Mesenchymal stem cell (in vitro differentiated cells and primary cell): ENCODE results near the gene KLF13.
A peak's percentile ranks its signal among the peaks of the same experiment; 100 is the strongest.

Experiments used
- DNase-seq: peaks from one replicate; pipeline ENCODE4 v3.0.0-alpha.2; 2013
- H2AFZ ChIP-seq: one replicate; pipeline ENCODE4 v1.6.1; 2013; ENCODE audit warnings: low read depth, mild to moderate bottlenecking, control low read depth, inconsistent platforms, low read length, moderate library complexity
- H2AK5ac ChIP-seq: 2 replicates; pipeline ENCODE4 v1.6.1; 2013; ENCODE audit warnings: low read length, moderate library complexity, mild to moderate bottlenecking, inconsistent platforms; ENCODE audit not compliant: severe bottlenecking
- H2BK120ac ChIP-seq: one replicate; pipeline ENCODE4 v1.6.1; 2013; ENCODE audit warnings: low read depth, mild to moderate bottlenecking, inconsistent platforms, low read length, moderate library complexity
- H2BK12ac ChIP-seq, 2 experiments: one replicate each; pipeline ENCODE4 v1.6.1; 2013; ENCODE audit warnings: inconsistent platforms in 2 of 2, low read length in 2 of 2, mild to moderate bottlenecking in 2 of 2, moderate library complexity in 2 of 2, control low read depth in 1 of 2
- H2BK15ac ChIP-seq: one replicate; pipeline ENCODE4 v1.6.1; 2013; ENCODE audit warnings: mild to moderate bottlenecking, low read depth, inconsistent platforms; ENCODE audit not compliant: poor library complexity, severe bottlenecking
- H2BK5ac ChIP-seq: 2 replicates; pipeline ENCODE4 v1.6.1; 2013; ENCODE audit warnings: low read depth, mild to moderate bottlenecking, low read length, control low read depth, inconsistent platforms; ENCODE audit not compliant: poor library complexity, severe bottlenecking
- H3K14ac ChIP-seq, 2 experiments: one replicate each; pipeline ENCODE4 v1.6.1; 2013; ENCODE audit warnings: inconsistent platforms in 2 of 2, low read length in 2 of 2, control low read depth in 1 of 2, mild to moderate bottlenecking in 1 of 2, moderate library complexity in 1 of 2
- H3K18ac ChIP-seq, 2 experiments: one replicate each; pipeline ENCODE4 v1.6.1; 2013; ENCODE audit warnings: inconsistent platforms in 2 of 2, low read length in 2 of 2, control low read depth in 1 of 2, low read depth in 1 of 2, mild to moderate bottlenecking in 1 of 2
- H3K23ac ChIP-seq, 2 experiments: one replicate each; pipeline ENCODE4 v1.6.1; 2013; ENCODE audit warnings: inconsistent platforms in 2 of 2, low read length in 2 of 2, mild to moderate bottlenecking in 2 of 2, moderate library complexity in 2 of 2, control low read depth in 1 of 2
- H3K27ac ChIP-seq: 2 replicates; pipeline ENCODE4 v1.5.1; 2013; ENCODE audit warnings: mild to moderate bottlenecking, moderate library complexity, low read length, control low read depth, inconsistent platforms; ENCODE audit not compliant: poor library complexity, severe bottlenecking
- H3K27me3 ChIP-seq, 2 experiments: 2 replicates each; pipeline versions ENCODE4 v1.6.1 to v1.7.0; 2013; ENCODE audit warnings: low read length in 2 of 2, mild to moderate bottlenecking in 2 of 2, moderate library complexity in 2 of 2, control low read depth in 1 of 2, inconsistent platforms in 1 of 2; ENCODE audit not compliant: control insufficient read depth in 1 of 2, insufficient read depth in 1 of 2
- H3K36me3 ChIP-seq, 2 experiments: 2 replicates each; pipeline versions ENCODE4 v1.6.1 to v1.7.0; 2013; ENCODE audit warnings: low read length in 2 of 2, control low read depth in 1 of 2, inconsistent platforms in 1 of 2, low read depth in 1 of 2, mild to moderate bottlenecking in 1 of 2; ENCODE audit not compliant: insufficient read depth in 2 of 2, control insufficient read depth in 1 of 2
- H3K4ac ChIP-seq, 2 experiments: one replicate each; pipeline ENCODE4 v1.6.1; 2013; ENCODE audit warnings: inconsistent platforms in 2 of 2, low read length in 2 of 2, mild to moderate bottlenecking in 2 of 2, moderate library complexity in 2 of 2, control low read depth in 1 of 2, low read depth in 1 of 2
- H3K4me1 ChIP-seq: 2 replicates; pipeline ENCODE4 v1.6.1; 2013; ENCODE audit warnings: low read depth, low read length, control low read depth; ENCODE audit not compliant: control insufficient read depth, insufficient read depth
- H3K4me2 ChIP-seq: 2 replicates; pipeline ENCODE4 v1.6.1; 2013; ENCODE audit warnings: low read length, mild to moderate bottlenecking, inconsistent platforms; ENCODE audit not compliant: poor library complexity, severe bottlenecking
- H3K4me3 ChIP-seq, 2 experiments: 2 replicates each; pipeline versions ENCODE4 v1.5.1 to v1.7.0; 2013; ENCODE audit warnings: low read length in 2 of 2, mild to moderate bottlenecking in 2 of 2, control low read depth in 1 of 2, low read depth in 1 of 2; ENCODE audit not compliant: insufficient read depth in 1 of 2
- H3K79me1 ChIP-seq: replicated peaks from 2 replicates; pipeline ENCODE4 v1.6.1; 2013; ENCODE audit warnings: mild to moderate bottlenecking, control low read depth, low read length, inconsistent platforms; ENCODE audit not compliant: poor library complexity, severe bottlenecking
- H3K9ac ChIP-seq: 2 replicates; pipeline ENCODE4 v1.7.0; 2013; ENCODE audit warnings: mild to moderate bottlenecking, low read length, moderate library complexity
- H3K9me3 ChIP-seq: 2 replicates; pipeline ENCODE4 v1.7.0; 2013; ENCODE audit warnings: mild to moderate bottlenecking, low read length; ENCODE audit not compliant: control insufficient read depth
- H4K8ac ChIP-seq: one replicate; pipeline ENCODE4 v1.6.1; 2013; ENCODE audit warnings: inconsistent platforms, mild to moderate bottlenecking, low read length, moderate library complexity
- H4K91ac ChIP-seq: one replicate; pipeline ENCODE4 v1.6.1; 2013; ENCODE audit warnings: mild to moderate bottlenecking, low read length, inconsistent platforms
- WGBS: methylation state at CpG from one replicate; pipeline ENCODE4 v1.1.7; 2013; ENCODE audit warnings: mixed read lengths; 5-methylcytosine and 5-hydroxymethylcytosine counted together

Gene KLF13

GRCh38 chr15:31328969-31329639 is 2.5 kb downstream of the KLF13 start:
- Histone ChIP-seq H3K79me1 (peaks cover 27% of the 10 kb centered on the region), H3K4me3 (peak overlapping the region; percentile 43 to 94), H3K36me3 (peaks cover 0 to 5% of the 10 kb centered on the region in 2 experiments), H3K27me3 (no peaks in the 10 kb centered on the region), H3K18ac (peak overlapping the region; percentile 25 to 49), H2BK12ac (peak overlapping the region in 1 of 2 experiments; percentile 31), H4K8ac (peak overlapping the region; percentile 19), H3K4me1 (peaks cover 20% of the 10 kb centered on the region), H2AK5ac (no peak overlapping the region), H3K9me3 (no peaks in the 10 kb centered on the region), H3K4ac (no peak overlapping the region), H2AFZ (no peak overlapping the region), H2BK5ac (no peak overlapping the region), H3K14ac (no peak overlapping the region), H4K91ac (no peak overlapping the region), H3K4me2 (peak overlapping the region; percentile 86), H2BK120ac (no peak overlapping the region), H3K27ac (no peak overlapping the region), H3K23ac (peak overlapping the region in 1 of 2 experiments; percentile 61), H2BK15ac (no peak overlapping the region), H3K9ac (peak overlapping the region; percentile 85)
- 6% methylated on average over 29 of the region's 29 CpGs for WGBS
- no peak for DNase-seq

DNA sequence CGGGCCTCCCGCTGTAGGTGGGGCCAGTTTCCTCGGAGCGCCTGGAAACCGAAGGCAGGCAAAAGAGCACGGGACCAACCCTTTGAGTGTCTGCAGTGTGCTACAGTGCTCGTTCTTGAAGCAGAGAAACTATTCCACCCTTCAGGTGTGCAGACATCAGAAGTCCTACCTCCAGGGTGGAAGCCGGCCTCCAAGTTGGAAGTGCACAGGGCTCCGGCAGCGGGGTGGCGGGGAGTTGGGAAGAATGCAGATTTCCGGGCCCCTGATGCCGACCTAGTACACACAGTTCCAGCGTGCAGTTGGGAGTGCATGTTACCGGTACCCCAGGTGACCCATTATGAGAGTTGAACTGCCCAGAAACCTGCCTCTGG is 3.0 kb downstream of the KLF13 start:
- no peak overlapping the region for H2AK5ac ChIP-seq
- H3K4me3 ChIP-seq = peak overlapping the region in 1 of 2 experiments; percentile 94
- H3K79me1 ChIP-seq = peaks cover 28% of the 10 kb centered on the region
- no peak overlapping the region for H2AFZ ChIP-seq
- no peak overlapping the region for H2BK120ac ChIP-seq
- peak overlapping the region; percentile 48 for H3K9ac ChIP-seq
- no peak overlapping the region for H2BK12ac ChIP-seq
- no peak overlapping the region for H3K4me2 ChIP-seq
- DNase-seq = no peak
- H2BK15ac ChIP-seq = no peak overlapping the region
- 59% methylated on average over 15 of the region's 15 CpGs for WGBS
- no peak overlapping the region for H4K91ac ChIP-seq
- no peaks in the 10 kb centered on the region for H3K27me3 ChIP-seq
- H3K27ac ChIP-seq = no peak overlapping the region
- H3K4me1 ChIP-seq = peaks cover 20% of the 10 kb centered on the region
- no peak overlapping the region for H3K14ac ChIP-seq
- H4K8ac ChIP-seq = no peak overlapping the region
- H3K9me3 ChIP-seq = no peaks in the 10 kb centered on the region
- no peak overlapping the region for H3K4ac ChIP-seq
- no peak overlapping the region for H3K23ac ChIP-seq
- H2BK5ac ChIP-seq = no peak overlapping the region
- peaks cover 0 to 5% of the 10 kb centered on the region in 2 experiments for H3K36me3 ChIP-seq
- H3K18ac ChIP-seq = peak overlapping the region in 1 of 2 experiments; percentile 25

DNA sequence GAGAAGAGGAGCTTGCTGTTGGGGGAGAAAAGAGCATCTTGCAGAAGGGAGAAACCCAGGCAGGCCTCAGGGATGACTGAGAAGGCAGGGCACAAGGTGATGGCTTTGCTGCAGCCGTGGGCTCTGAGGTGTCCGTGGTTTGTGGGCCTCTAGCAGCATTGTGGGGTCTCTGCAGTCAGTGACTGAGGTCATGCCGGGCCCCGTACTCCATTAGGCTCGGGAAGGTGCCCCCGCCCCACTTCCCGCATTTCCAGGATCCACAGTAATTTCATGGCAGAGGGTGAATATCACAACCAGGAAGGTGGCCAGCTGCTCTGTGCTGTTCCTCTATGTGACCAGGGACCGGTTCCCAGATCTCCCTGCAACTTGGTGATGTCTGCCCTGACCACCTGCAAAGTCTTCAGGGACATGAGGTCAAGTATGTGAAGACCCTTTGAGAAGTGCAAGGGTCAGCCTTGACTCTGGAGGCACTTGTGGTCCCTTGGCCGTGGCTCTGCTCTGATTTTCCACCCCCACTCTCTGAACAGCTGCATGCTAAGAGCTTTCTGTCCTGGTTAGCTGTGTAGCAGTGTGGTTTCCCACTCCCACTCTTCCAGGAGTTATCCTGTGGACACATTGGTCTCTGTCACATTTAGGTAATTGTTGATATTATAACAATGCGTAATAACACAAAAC is 3.6 kb downstream of the KLF13 start:
- Histone ChIP-seq H2BK120ac (no peak overlapping the region), H3K36me3 (peaks cover 0 to 5% of the 10 kb centered on the region in 2 experiments), H3K4ac (no peak overlapping the region)

GRCh38 chr15:31330836-31331235 is 4.2 kb downstream of the KLF13 start:
- no peak overlapping the region for H3K27ac ChIP-seq
- H3K79me1 ChIP-seq = peaks cover 38% of the 10 kb centered on the region
- H4K91ac ChIP-seq = no peak overlapping the region
- no peak overlapping the region for H2BK5ac ChIP-seq
- no peak overlapping the region for H3K14ac ChIP-seq
- H3K4me3 ChIP-seq = no peak overlapping the region
- H2BK15ac ChIP-seq = no peak overlapping the region
- H2BK12ac ChIP-seq = no peak overlapping the region
- H3K4me2 ChIP-seq = no peak overlapping the region
- no peak for DNase-seq
- no peak overlapping the region for H3K18ac ChIP-seq
- no peak overlapping the region for H3K9ac ChIP-seq
- no peak overlapping the region for H2BK120ac ChIP-seq
- no peaks in the 10 kb centered on the region for H3K9me3 ChIP-seq
- no peak overlapping the region for H3K4ac ChIP-seq
- no peaks in the 10 kb centered on the region for H3K27me3 ChIP-seq
- H2AFZ ChIP-seq = no peak overlapping the region
- H3K36me3 ChIP-seq = peaks cover 0 to 7% of the 10 kb centered on the region in 2 experiments
- WGBS = 89% methylated on average over 4 of the region's 4 CpGs
- H4K8ac ChIP-seq = no peak overlapping the region
- no peak overlapping the region for H3K23ac ChIP-seq
- no peak overlapping the region for H2AK5ac ChIP-seq
- peaks cover 19% of the 10 kb centered on the region for H3K4me1 ChIP-seq

More for the DNA sequence above, 3.6 kb downstream of the KLF13 start:
- H3K9me3 ChIP-seq = no peaks in the 10 kb centered on the region
- no peak overlapping the region for H2AFZ ChIP-seq
- no peak for DNase-seq
- peak overlapping the region in 1 of 2 experiments; percentile 94 for H3K4me3 ChIP-seq
- H4K8ac ChIP-seq = no peak overlapping the region
- H4K91ac ChIP-seq = no peak overlapping the region
- WGBS = 73% methylated on average over 9 of the region's 10 CpGs
- no peak overlapping the region for H3K9ac ChIP-seq
- H3K4me2 ChIP-seq = no peak overlapping the region
- H3K4me1 ChIP-seq = peaks cover 20% of the 10 kb centered on the region
- H3K27ac ChIP-seq = no peak overlapping the region
- H2BK15ac ChIP-seq = no peak overlapping the region
- H2AK5ac ChIP-seq = no peak overlapping the region
- no peak overlapping the region for H2BK12ac ChIP-seq
- H3K23ac ChIP-seq = peak overlapping the region in 1 of 2 experiments; percentile 27
- H3K27me3 ChIP-seq = no peaks in the 10 kb centered on the region
- H3K18ac ChIP-seq = no peak overlapping the region
- no peak overlapping the region for H3K14ac ChIP-seq
- no peak overlapping the region for H2BK5ac ChIP-seq
- peaks cover 34% of the 10 kb centered on the region for H3K79me1 ChIP-seq
